Suppressor macrophage (primary cell): ENCODE data around the gene SCN9A.
"Not testable (repeated sequence)": the region's sequence is repeated elsewhere in the genome, so short reads cannot be mapped to it uniquely, and the experiment has no call there.

Experiments
- DNase-seq, 4 experiments: peaks; one replicate each; pipeline ENCODE4 v3.0.0-alpha.2; 2020 to 2022

SCN9A gene

DNA sequence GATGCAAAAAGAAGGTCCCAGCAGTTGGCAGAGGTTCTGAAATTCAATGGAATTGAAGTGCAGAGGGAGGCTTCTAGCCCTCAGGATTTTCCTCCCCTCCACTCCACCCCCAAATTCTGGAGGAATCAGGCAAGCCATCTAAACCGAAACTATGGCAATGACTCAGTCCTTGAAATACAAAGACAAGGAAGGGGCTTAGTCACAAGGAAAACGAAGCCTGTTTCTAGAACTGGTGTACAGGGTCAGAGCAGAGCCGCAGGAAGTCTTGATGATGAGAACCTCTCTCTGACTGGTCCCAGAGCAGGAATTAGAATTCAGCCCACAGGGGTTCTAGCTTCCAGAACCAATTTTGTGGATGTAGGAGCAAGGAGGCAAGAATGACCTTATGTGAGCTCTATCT is 136.2 kb downstream of the SCN9A start:
- DNase-seq: no peak

- no peak for DNase-seq
Observed at GRCh38 chr2:166238176-166238575, 137.6 kb downstream of the SCN9A start.

DNA sequence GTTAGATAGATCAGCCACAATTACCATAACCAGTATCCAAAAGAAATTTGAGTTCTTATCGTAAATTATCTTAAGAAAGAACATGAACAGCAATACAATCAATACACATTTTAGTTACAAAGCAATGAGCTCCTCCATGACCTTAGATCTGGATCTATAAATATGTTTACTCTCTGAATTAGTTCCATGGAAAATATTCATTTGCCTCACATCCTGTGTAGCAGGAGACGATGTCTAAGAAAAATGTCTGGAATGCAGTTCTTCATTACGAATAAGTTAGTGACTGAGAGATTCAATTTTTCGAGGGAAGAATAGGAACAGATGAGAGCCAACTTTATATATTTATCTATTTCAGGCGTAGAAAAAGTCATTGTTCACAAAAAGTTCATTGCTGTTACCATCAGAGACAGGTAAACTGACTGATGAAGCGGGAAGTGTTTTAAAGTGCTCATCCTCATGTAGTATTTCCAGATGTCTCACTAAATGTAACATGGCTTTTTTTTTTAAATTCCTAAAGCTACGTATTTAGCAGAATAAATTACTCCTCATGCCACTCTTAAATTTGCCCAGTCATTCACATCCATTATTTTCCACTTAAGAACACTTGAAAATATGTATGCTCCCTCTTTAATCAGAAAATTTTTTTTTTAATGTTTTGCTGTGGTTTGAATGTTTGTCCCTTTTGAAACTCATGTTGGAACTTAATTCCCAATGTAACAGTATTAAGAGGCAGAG is 141.5 kb downstream of the SCN9A start:
- DNase-seq: no peak

GRCh38 chr2:166233244-166233643 is 142.5 kb downstream of the SCN9A start:
- DNase-seq: no peak

- no peak for DNase-seq
Observed at GRCh38 chr2:166230724-166231070, 145.0 kb downstream of the SCN9A start.

DNA sequence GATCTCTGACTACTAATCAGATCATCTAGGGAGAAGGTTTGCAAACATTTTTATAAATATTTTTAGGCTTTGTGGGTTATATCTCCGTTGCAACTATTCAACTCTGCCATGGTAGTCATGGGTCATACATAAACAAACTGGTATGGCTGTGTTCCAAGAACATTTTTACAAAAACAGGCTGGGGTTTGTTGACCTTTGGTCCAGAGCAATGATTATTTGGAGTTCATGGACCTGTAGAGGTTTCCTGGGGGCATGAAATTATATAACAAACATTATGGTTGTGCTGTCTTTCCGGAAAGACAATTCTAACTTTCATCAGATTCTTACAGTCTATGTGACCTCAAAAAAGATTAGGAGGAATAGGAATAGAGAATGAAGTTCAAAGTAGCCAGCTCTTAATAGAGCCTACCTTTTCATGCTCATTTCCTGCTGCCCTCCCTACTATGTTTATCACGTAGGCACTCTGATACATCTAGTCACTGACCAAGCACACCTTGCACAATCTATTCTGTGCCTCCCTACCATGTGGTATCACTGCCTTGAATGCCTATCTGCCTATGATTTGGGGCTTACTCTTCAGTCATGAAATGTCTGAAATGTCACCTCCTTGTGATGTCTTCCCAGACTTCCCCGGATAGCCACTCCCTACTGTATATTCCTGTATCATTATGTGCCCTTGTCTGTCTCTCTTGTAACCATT is 145.6 kb downstream of the SCN9A start:
- no peak for DNase-seq

DNA sequence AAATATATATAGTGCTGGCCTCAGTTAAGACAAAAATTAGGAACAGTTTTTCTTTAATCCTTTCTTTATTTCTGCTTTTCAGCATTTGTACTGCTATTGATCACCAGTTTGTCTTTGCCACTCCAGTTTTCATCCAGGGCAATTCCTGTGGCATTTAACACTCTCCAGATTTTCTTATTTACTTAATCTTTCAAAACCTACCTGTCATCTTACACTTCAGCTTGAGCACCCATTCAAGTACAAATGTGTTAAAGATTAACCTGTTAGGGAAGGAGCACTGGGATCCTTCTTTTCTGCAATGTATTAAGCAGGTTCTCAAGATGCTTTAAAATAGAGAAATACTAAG is 146.1 kb downstream of the SCN9A start:
- no peak for DNase-seq

DNA sequence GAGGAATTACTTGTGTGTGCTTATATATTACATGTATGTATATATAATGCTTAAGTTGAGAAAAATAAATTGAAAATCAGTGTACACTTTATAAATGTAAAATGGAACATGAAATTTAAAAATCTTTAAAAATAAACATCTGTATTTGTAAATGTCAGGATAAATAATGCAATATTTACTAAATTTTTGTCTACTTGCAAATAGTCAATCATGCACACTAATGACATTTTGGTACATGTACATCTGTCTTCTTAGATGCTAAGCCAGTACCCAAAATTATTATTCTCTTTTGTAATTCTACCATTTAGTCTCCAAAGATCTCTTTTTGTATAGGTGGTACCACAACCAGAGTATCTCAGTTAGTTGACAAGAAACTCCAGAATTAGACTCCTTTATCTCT is 151.5 kb downstream of the SCN9A start:
- no peak for DNase-seq

DNA sequence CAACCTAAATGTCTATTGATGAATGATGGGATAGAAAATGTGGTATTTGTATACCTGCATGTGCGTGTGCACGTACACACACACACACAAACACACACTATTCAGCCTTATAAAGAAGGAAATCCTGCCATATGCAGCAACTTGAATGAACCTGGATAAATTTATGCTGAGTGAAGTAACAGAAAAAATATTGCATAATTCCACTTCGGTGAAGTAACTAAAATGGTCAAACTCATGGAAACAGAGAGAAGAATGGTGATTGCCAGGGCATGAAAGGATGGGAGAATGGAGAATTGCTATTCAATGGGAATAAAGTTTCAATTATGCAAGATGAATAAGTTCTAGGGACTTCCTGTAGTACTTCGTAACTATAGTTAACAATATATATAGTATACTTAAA is 152.4 kb downstream of the SCN9A start:
- DNase-seq: no peak

DNA sequence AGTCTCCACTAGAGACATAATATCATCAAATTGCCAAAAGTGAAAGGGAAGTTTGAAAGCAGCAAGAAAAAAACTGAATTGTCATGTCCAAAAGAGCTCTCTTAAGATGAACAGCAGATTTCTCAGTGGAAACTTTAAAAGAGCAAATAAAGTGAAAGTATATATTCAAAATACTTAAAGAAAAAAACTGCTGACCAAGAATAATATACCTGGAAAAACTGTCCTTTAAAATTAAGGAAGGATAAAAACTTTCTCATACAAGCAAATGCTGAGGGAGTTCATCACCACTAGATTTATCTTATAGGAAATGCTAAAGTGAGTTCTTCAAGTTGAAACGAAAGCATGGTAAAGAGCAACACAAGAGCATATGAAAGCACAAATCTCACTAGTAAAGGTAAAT is 164.7 kb downstream of the SCN9A start:
- no peak for DNase-seq

DNA sequence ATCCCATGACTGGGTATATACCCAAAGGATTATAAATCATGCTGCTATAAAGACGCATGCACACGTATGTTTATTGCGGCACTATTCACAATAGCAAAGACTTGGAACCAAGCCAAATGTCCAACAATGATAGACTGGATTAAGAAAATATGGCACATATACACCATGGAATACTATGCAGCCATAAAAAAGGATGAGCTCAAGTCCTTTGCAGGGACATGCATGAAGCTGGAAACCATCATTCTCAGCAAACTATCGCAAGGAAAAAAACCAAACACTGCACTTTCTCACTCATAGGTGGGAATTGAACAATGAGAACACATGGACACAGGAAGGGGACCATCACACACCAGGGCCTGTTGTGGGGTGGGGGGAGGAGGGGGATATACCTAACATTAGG is 165.8 kb downstream of the SCN9A start:
- DNase-seq: not testable (repeated sequence)

DNA sequence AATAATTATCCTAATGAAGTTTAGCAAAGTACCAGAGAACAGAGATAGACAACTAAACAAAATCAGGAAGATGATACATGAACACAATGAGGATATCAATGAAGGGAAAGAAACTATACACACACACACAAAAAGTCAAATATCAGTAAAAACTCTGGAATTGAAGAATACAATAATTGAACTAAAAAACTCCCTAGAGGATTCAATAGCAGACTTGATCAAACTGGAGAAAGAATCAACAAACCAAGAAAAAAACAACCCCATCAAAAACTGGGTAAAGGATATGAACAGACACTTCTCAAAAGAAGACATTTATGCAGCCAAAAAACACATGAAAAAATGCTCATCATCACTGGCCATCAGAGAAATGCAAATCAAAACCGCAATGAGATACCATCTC is 166.4 kb downstream of the SCN9A start:
- not testable (repeated sequence) for DNase-seq

DNA sequence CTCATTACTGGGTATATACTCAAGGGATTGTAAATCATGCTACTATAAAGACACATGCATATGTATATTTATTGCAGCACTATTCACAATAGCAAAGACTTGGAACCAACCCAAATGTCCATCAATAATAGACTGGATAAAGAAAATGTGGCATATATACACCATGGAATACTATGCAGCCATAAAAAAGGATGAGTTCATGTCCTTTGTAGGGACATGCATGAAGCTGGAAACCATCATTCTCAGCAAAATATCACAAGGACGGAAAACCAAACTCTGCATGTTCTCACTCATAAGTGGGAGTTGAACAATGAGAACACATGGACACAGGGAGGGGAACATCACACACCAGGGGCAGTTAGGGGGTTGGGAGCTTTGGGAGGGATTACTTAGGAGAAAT is 169.6 kb downstream of the SCN9A start:
- DNase-seq: not testable (repeated sequence)

GRCh38 chr2:166202778-166203177 is 173.0 kb downstream of the SCN9A start:
- no peak for DNase-seq

DNA sequence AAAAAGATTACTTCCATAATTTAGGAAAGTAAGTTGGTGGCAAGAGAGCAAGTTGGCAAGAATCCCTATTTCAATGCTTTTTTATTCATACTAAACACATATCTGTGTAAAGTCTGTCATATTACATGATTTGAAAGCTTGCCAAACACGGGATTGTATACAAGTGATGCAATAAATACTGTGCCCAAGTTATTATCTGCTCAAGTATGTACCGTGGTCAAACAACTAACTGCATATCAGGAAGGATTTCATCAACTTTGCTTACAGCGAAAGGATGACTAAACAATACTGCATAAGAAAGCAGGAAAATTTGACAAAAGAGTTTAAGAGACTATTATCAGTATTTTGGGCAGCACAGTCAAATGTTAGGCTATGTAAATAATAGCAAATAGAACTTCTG is 178.3 kb downstream of the SCN9A start:
- DNase-seq: no peak

GRCh38 chr2:166193407-166193806 is 182.3 kb downstream of the SCN9A start:
- DNase-seq: no peak

- peak; percentile 3 to 23 (median 10) for DNase-seq
Observed at GRCh38 chr2:166188084-166188483, 187.7 kb downstream of the SCN9A start.

DNA sequence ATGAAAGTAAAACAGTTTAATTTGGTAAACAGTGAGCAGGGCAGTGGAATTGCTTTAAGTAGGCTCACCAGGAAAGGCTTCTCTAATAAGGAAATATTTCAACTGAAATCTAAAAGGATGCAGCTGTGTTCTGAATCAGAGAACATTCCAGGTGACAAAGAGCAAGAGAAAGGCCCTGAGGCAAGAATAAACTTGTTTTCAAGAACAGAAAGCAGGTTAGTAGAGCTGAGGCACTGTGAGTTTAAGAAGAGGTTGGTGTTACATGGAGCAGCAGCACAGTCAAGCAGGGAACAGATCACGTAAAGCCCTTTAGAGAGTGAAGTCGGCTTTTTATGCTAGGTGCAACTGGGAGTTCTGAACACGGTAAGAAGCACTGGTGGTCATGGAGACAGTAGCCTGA is 191.0 kb downstream of the SCN9A start:
- DNase-seq: no peak

- no peak for DNase-seq
Observed at GRCh38 chr2:166181813-166182154, 194.0 kb downstream of the SCN9A start.

GRCh38 chr2:166180951-166181812 is 194.6 kb downstream of the SCN9A start:
- peak; percentile 44 to 61 (median 60) for DNase-seq

- no peak for DNase-seq
Observed at GRCh38 chr2:166179201-166179600, 196.5 kb downstream of the SCN9A start.

GRCh38 chr2:166173263-166173662 is 202.5 kb downstream of the SCN9A start:
- no peak for DNase-seq

DNA sequence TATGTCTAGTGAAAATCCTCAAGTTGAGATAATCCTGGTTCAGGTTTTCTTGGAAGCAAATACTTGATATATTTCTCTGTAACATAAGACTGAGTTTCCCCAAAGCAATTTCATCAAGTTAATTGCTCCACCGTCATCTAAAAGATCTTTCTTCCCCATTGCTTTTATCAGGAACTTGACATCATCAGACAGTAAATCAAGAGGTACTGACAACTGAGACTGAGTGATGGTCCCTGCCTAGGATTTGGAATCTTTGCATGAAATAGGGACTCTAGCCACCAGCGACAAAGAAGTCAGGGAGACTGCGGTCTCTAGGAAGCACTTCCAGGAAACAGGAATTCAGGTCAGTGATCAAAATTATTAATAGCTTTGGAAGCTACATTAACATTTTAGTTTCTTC is 204.5 kb downstream of the SCN9A start:
- DNase-seq: no peak

- no peak for DNase-seq
Observed at GRCh38 chr2:166170356-166170755, 205.4 kb downstream of the SCN9A start.
